Measurements from ENCODE around the gene EPHB3. TPM values are rescaled to one million over a fixed set of nuclear protein-coding genes. Genes with fewer than 3 reads are reported as not detected.

EPHB3 gene
- polyA plus RNA-seq, 1 donor from 2014 or later, result not detected

- H3K4me3 Mint-ChIP-seq, result no peak overlapping the region
- peaks cover 0 to 3% (median 0%) of the 10 kb centered on the region in 3 donors for H3K4me1 Mint-ChIP-seq
- no peaks in the 10 kb centered on the region for H3K36me3 Mint-ChIP-seq
- H3K27me3 Mint-ChIP-seq, result peaks cover 16% of the 10 kb centered on the region
- peaks cover 0 to 3% (median 0%) of the 10 kb centered on the region in 3 donors for H3K9me3 Mint-ChIP-seq
- no peak overlapping the region for H3K27ac Mint-ChIP-seq
These were observed 15.1 kb downstream of the EPHB3 start for GRCh38 chr3:184576457-184577240.

GRCh38 chr3:184577546-184577945, 16.0 kb downstream of the EPHB3 start:
- H3K27ac Mint-ChIP-seq, result no peak overlapping the region
- H3K36me3 Mint-ChIP-seq, result no peaks in the 10 kb centered on the region
- no peak overlapping the region for H3K4me3 Mint-ChIP-seq
- H3K9me3 Mint-ChIP-seq, result peaks cover 0 to 3% (median 0%) of the 10 kb centered on the region in 3 donors
- H3K4me1 Mint-ChIP-seq, result peaks cover 0 to 3% (median under 1%) of the 10 kb centered on the region in 3 donors
- H3K27me3 Mint-ChIP-seq, result peaks cover 23% of the 10 kb centered on the region

- H3K9me3 Mint-ChIP-seq, result peaks cover 0 to 2% (median 0%) of the 10 kb centered on the region in 3 donors
- no peak overlapping the region for H3K27ac Mint-ChIP-seq
- H3K36me3 Mint-ChIP-seq, result no peaks in the 10 kb centered on the region
- H3K4me3 Mint-ChIP-seq, result no peak overlapping the region
- H3K27me3 Mint-ChIP-seq, result peaks cover 30% of the 10 kb centered on the region
- peaks cover 0 to 5% (median 5%) of the 10 kb centered on the region in 3 donors for H3K4me1 Mint-ChIP-seq
These were observed 16.6 kb downstream of the EPHB3 start for GRCh38 chr3:184578218-184578617.

GRCh38 chr3:184578822-184579221, 17.2 kb downstream of the EPHB3 start:
- Mint-ChIP-seq H3K4me3 (no peak overlapping the region), H3K27me3 (peaks cover 30% of the 10 kb centered on the region), H3K9me3 (peaks cover 0 to 2% (median 0%) of the 10 kb centered on the region in 3 donors), H3K4me1 (peaks cover 0 to 5% (median 5%) of the 10 kb centered on the region in 3 donors), H3K36me3 (no peaks in the 10 kb centered on the region), H3K27ac (no peak overlapping the region)

DNA sequence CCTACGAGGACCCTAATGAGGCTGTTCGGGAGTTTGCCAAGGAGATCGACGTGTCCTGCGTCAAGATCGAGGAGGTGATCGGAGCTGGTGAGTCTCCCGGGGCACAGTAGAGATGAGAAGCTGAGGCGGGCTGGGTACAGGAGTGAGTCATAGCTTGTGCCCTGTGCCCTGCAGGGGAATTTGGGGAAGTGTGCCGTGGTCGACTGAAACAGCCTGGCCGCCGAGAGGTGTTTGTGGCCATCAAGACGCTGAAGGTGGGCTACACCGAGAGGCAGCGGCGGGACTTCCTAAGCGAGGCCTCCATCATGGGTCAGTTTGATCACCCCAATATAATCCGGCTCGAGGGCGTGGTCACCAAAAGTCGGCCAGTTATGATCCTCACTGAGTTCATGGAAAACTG, 17.9 kb downstream of the EPHB3 start:
- Mint-ChIP-seq H3K36me3 (no peaks in the 10 kb centered on the region), H3K4me1 (peaks cover 0 to 5% (median 5%) of the 10 kb centered on the region in 3 donors), H3K27ac (peak overlapping the region in 1 of 3 donors; percentile 11), H3K27me3 (peaks cover 33% of the 10 kb centered on the region), H3K9me3 (peaks cover 0 to 2% (median 0%) of the 10 kb centered on the region in 3 donors), H3K4me3 (no peak overlapping the region)

- Mint-ChIP-seq H3K4me3 (no peak overlapping the region), H3K27me3 (peaks cover 40% of the 10 kb centered on the region), H3K27ac (no peak overlapping the region), H3K4me1 (peaks cover 0 to 6% (median 5%) of the 10 kb centered on the region in 3 donors), H3K9me3 (peaks cover 0 to 2% (median 0%) of the 10 kb centered on the region in 3 donors), H3K36me3 (no peaks in the 10 kb centered on the region)
These were observed 18.8 kb downstream of the EPHB3 start for GRCh38 chr3:184580376-184580775.

GRCh38 chr3:184581331-184581855, 19.8 kb downstream of the EPHB3 start:
- no peaks in the 10 kb centered on the region for H3K36me3 Mint-ChIP-seq
- peaks cover 39% of the 10 kb centered on the region for H3K27me3 Mint-ChIP-seq
- no peak overlapping the region for H3K4me3 Mint-ChIP-seq
- H3K27ac Mint-ChIP-seq, result no peak overlapping the region
- H3K9me3 Mint-ChIP-seq, result peaks cover 0 to 2% (median 0%) of the 10 kb centered on the region in 3 donors
- peaks cover 0 to 6% (median 5%) of the 10 kb centered on the region in 3 donors for H3K4me1 Mint-ChIP-seq

GRCh38 chr3:184582646-184583577, 21.3 kb downstream of the EPHB3 start:
- H3K4me1 Mint-ChIP-seq, result peaks cover 0 to 6% (median 5%) of the 10 kb centered on the region in 3 donors
- peaks cover 40% of the 10 kb centered on the region for H3K27me3 Mint-ChIP-seq
- H3K36me3 Mint-ChIP-seq, result no peaks in the 10 kb centered on the region
- H3K27ac Mint-ChIP-seq, result peak overlapping the region in 1 of 3 donors; percentile 50
- H3K4me3 Mint-ChIP-seq, result peak overlapping the region in 3 of 4 donors; percentile 21 to 84 (median 63)
- peaks cover 0 to 2% (median 0%) of the 10 kb centered on the region in 3 donors for H3K9me3 Mint-ChIP-seq

DNA sequence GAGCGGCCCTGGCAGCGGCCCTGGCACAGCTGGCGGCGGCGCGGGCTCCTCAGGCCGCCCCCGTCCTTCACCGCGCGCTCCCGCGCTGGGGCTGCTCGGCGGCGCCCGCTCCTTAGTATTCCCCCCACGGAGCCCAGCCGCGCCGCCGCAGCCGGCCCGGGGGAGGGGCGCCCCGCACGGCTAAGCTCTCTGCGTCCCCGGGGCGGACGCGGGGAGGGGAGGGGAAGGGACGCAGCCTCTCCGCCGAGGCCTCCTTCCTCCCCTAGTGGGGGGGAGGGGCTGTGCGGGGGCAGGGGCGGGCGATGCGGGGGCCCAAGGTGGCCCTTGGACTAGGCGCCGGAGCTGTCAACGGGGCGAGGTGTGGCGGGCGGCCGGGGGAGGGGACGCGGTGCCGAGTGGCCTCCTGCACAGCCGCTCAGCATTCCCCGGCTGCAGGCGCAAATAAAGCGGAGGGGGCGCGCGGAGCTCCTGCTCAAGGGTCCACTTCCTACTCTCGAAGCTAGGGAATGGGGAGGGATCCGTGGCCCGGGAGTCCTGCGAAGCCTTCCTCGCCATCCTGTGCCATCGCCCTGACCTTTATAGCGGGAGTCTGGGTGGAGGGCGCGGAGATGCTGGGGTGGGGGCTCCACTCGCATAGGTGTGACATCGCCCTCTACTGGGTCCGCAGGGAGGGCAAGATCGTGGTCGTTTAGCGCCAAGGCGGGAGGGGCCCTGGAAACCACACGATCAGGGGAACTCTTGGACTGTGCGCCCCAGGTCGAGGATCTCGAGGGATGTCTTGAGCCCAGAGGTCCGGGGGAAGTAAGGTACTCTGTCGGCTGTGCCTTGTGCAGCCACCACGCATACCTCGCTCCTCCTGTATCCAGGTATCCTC, 22.2 kb downstream of the EPHB3 start:
- H3K4me3 Mint-ChIP-seq, result peak overlapping the region in 2 of 4 donors; percentile 17 to 33
- peaks cover 0 to 6% (median 5%) of the 10 kb centered on the region in 3 donors for H3K4me1 Mint-ChIP-seq
- no peak overlapping the region for H3K27ac Mint-ChIP-seq
- peaks cover 37% of the 10 kb centered on the region for H3K27me3 Mint-ChIP-seq
- peaks cover 0 to 2% (median 0%) of the 10 kb centered on the region in 3 donors for H3K9me3 Mint-ChIP-seq
- no peaks in the 10 kb centered on the region for H3K36me3 Mint-ChIP-seq

GRCh38 chr3:184584464-184584891, 22.9 kb downstream of the EPHB3 start:
- H3K27ac Mint-ChIP-seq, result no peak overlapping the region
- H3K4me3 Mint-ChIP-seq, result peak overlapping the region in 1 of 4 donors; percentile 71
- H3K36me3 Mint-ChIP-seq, result no peaks in the 10 kb centered on the region
- H3K27me3 Mint-ChIP-seq, result peaks cover 32% of the 10 kb centered on the region
- H3K4me1 Mint-ChIP-seq, result peaks cover 0 to 5% (median 3%) of the 10 kb centered on the region in 3 donors
- peaks cover 0 to 2% (median 0%) of the 10 kb centered on the region in 3 donors for H3K9me3 Mint-ChIP-seq

DNA sequence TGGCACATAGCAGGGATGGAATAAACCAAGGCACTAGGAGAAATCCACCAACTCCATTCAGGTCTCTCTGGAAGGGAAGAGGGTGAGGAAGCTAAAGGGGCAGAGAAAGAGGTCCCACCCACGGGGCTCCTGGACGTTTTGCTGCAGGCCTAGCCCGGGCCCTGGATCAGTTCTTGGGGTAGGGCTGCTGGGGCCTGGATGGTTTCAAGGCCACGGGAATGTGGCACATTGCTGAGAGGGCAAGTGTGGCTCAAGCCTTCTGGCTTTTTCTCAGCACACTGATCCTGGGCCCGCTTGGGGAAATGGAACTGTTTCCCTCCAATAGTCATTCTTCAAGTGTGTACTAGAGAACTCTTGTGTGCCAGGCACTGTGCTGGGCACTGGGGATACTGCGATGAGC, 24.0 kb downstream of the EPHB3 start:
- no peaks in the 10 kb centered on the region for H3K36me3 Mint-ChIP-seq
- peaks cover 0 to 2% (median 0%) of the 10 kb centered on the region in 3 donors for H3K9me3 Mint-ChIP-seq
- no peak overlapping the region for H3K4me3 Mint-ChIP-seq
- H3K27me3 Mint-ChIP-seq, result peaks cover 31% of the 10 kb centered on the region
- H3K4me1 Mint-ChIP-seq, result peaks cover 0 to 5% (median 3%) of the 10 kb centered on the region in 3 donors
- H3K27ac Mint-ChIP-seq, result no peak overlapping the region

GRCh38 chr3:184586851-184587250, 25.3 kb downstream of the EPHB3 start:
- no peak overlapping the region for H3K27ac Mint-ChIP-seq
- H3K9me3 Mint-ChIP-seq, result no peaks in the 10 kb centered on the region
- H3K4me1 Mint-ChIP-seq, result peaks cover 0 to 5% (median 3%) of the 10 kb centered on the region in 3 donors
- peaks cover 27% of the 10 kb centered on the region for H3K27me3 Mint-ChIP-seq
- H3K36me3 Mint-ChIP-seq, result no peaks in the 10 kb centered on the region
- H3K4me3 Mint-ChIP-seq, result no peak overlapping the region

DNA sequence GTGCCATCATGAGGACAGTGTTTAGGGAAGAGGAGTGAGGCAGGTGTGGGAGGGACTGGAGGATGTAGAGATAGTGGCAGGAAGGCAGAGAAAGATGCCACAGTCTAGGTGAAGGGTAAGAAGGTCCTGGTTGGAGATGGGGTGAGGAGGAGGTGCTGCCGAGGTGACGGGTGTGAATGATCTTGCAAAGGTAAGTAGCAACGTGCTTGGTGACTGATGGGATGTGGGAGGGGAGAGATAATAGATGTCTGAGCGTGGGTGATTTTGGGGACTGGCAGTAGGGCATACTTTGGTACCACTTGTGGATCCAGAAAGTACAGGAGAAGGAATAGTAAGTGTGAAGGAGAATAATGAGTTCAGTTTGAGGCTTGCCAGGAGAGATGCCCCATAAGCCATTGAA, 27.2 kb downstream of the EPHB3 start:
- Mint-ChIP-seq H3K27me3 (peaks cover 17% of the 10 kb centered on the region), H3K36me3 (no peaks in the 10 kb centered on the region), H3K9me3 (no peaks in the 10 kb centered on the region), H3K27ac (no peak overlapping the region), H3K4me3 (no peak overlapping the region), H3K4me1 (peaks cover 0 to 2% (median 0%) of the 10 kb centered on the region in 3 donors)

- no peaks in the 10 kb centered on the region for H3K9me3 Mint-ChIP-seq
- peaks cover 6% of the 10 kb centered on the region for H3K27me3 Mint-ChIP-seq
- H3K27ac Mint-ChIP-seq, result no peak overlapping the region
- no peak overlapping the region for H3K4me3 Mint-ChIP-seq
- H3K36me3 Mint-ChIP-seq, result no peaks in the 10 kb centered on the region
- H3K4me1 Mint-ChIP-seq, result no peaks in the 10 kb centered on the region
These were observed 29.2 kb downstream of the EPHB3 start for GRCh38 chr3:184590795-184591194.
